ENCODE measurements around the gene HOXB3.
A peak's percentile ranks its signal among the peaks of the same experiment; 100 is the strongest.

Gene HOXB3

GRCh38 chr17:48556576-48557401, 33.3 kb downstream of the HOXB3 start:
- DNase-seq (ENCODE audit: low spot score): no peak

GRCh38 chr17:48556229-48556575, 33.8 kb downstream of the HOXB3 start:
- DNase-seq (ENCODE audit: low spot score): no peak

DNA sequence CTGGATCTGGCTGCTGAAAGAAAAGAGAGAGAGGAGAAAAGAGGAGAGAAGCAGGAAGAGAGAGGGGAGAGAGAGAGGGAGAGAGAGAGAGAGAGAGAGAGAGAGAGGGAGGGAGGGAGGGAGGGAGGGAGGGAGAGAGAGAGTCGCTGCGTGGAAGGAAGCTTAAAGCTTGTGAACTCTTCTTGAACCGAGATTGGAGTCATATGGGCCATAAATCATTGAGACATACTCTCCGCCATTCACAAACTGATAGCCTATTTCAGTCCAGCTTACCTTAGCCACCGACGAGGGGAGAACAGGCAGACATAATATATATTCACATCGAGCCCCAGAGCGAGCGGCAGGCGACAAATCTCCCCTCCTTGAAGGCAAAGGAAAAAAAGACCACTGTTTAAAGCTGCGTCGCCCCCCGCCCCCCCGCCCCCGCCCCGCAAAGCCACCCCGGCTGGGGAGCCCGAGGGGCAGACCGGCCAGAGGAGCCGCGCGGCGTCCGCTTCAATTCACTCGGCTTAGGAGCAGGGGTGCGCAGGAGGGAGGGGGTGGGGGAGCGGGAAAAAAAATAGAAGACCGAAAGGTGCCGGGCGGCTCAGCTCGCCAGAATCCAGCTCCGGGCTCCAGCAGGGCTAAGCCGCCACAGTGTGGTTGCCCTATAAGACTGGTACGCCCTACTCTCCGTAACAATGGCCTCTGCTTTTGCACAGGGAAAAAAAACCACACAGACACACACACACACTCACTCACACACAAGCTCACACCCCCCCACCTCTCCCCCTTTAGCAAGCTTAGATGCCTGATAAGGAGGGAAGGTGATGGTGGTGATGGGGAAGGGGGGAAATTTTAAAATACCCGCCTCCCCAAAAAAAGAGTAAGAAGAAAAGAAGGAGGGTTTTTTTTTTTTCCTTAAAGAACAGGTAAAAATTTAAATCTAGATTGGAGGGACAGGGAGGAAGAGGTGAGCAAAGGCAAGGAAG, 34.5 kb downstream of the HOXB3 start:
- peak; percentile 69 for DNase-seq (ENCODE audit: low spot score)

DNA sequence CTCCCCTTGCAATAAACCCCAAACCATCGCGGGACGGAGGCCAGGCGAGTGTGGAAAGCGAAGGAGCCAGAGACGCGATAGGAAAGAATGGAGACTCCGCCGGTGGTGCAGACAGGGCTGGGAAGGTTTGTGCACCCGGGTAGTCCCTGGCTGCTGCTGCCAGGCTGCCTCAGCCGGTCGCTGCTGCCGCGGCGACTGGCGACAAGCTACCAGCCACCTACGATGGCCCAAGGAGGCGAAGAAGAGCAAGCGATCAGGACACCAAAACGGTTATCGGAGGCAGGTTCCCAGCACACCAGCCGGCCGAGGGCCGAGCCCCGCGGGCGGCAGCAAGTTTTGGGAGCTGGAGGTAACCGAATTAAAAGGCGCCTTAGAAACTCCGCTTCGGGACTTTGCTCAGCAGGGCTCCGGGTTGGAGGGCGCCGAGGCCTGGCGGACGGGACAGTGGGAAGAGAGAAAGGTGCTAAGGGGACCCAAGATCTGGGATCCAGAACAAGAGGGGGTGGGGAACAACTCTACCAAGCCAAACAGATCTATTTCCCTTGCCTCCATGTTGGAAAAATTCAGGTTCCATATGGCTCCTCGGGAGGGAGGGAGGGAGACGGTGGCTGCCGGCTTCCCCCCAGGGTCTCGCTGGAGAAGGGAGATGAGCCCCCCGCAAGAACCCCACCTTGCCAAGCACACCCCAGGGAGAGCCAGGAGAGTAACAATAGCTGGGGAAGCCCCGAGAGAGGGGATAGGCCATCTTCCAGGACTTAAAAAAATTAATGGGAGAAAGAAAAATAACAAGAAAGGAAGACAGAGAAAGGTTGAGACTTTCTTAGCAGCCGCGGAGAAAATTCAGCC, 35.4 kb downstream of the HOXB3 start:
- no peak for DNase-seq (ENCODE audit: low spot score)

GRCh38 chr17:48553826-48554225, 36.2 kb downstream of the HOXB3 start:
- no peak for DNase-seq (ENCODE audit: low spot score)

DNA sequence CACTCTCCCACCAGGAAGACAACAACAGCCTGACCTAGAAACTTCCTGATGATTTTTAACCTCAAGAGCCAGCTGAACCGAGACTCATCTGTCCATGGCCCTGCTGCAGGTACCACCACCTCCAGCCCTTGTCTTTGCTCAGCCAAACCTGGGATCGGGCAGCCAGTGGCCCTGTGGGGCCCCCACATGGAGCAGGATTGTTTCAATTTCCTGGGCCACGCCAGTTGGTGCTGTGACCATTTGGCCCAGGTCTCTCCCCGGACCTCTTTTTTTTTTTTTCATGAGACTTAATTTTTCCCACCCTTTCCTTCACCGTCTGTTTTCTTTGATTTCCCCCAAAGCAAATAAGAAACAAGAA, 36.9 kb downstream of the HOXB3 start:
- no peak for DNase-seq (ENCODE audit: low spot score)

- no peak for DNase-seq (ENCODE audit: low spot score)
These were observed 37.4 kb downstream of the HOXB3 start for GRCh38 chr17:48552466-48553189.

GRCh38 chr17:48551596-48552465, 38.2 kb downstream of the HOXB3 start:
- no peak for DNase-seq (ENCODE audit: low spot score)

DNA sequence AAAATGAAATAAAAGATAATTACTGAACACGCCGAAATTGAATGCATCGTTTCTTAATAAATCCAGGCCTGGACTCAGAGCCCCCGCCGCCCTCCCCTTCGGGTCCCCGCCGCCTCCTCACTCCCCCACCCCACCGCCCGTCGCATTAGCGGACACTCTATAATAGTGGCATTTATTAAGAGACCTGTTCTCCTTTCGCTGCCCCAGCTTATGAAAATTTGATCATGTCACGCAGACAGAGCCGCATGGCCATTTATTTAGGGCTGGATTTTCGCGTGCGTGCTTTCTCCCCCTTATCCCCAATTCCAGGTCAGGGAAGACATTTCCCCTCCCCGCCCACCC, 38.9 kb downstream of the HOXB3 start:
- no peak for DNase-seq (ENCODE audit: low spot score)

DNA sequence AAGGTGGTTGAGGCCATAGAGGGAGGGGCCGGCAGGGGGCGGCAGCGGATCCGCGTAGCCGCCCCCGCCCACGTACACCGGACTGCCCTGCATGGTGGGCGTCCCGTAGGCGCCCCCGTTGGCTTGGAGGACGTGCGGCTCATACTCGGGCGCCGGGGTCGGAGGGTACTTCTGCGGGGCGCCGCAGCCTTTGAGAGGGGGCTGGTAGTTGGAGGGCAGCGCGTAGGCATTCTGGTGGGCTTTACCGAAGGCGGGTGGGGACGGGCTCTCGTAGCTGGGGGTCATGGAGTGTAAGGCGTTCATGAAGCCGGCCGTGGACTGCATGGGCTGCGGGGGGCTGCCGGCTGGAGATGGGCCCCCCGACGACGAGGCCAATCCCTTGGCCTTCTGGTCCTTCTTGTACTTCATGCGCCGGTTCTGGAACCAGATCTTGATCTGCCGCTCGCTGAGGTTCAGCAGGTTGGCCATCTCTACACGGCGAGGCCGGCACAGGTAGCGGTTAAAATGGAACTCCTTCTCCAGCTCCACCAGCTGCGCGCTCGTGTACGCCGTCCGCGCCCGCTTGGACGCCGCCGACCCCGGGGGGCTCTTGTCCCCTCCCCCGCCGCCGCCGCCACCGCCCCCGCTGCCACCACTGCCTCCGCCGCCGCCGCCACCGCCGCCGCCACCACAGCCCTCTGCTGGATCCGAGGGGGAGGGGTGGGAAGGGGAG, 39.4 kb downstream of the HOXB3 start:
- DNase-seq (ENCODE audit: low spot score): no peak

GRCh38 chr17:48549914-48550501, 40.0 kb downstream of the HOXB3 start:
- no peak for DNase-seq (ENCODE audit: low spot score)

GRCh38 chr17:48549281-48549630, 40.8 kb downstream of the HOXB3 start:
- DNase-seq (ENCODE audit: low spot score): no peak

GRCh38 chr17:48548523-48549280, 41.3 kb downstream of the HOXB3 start:
- DNase-seq (ENCODE audit: low spot score): no peak

DNA sequence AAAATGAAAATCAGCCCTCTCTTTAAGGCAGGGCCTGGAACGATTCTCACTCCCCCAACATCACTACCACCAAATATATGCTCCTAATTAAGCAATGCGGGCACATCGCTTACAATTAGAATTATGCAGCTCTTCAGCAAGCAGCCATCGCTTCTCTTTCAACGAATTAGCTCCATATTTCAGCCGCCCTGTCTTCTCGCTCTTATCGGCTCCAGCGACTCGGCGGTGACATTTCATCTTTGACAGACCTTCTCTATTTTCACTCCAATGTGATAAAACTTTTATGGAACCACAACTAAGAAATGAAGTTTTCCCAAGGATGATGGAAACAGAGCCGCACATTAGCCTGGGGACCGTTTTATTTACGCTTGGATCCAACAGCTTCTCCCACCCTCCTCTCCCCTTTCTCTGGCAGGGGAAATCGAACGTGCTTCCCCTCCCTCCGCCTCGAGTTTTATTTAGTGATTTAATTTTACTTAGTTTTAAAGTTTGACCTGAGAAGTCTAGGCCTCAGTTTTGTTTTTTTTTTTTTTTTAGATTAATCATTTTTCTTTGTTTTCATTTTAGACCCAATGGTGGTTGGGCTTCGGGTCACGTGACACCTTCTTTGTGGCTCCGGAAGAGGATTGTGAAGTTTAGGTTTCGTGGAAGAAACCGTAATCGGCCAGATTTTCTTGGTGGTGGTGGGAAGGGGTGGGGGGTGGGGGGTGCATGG, 42.1 kb downstream of the HOXB3 start:
- peak; percentile 62 for DNase-seq (ENCODE audit: low spot score)

DNA sequence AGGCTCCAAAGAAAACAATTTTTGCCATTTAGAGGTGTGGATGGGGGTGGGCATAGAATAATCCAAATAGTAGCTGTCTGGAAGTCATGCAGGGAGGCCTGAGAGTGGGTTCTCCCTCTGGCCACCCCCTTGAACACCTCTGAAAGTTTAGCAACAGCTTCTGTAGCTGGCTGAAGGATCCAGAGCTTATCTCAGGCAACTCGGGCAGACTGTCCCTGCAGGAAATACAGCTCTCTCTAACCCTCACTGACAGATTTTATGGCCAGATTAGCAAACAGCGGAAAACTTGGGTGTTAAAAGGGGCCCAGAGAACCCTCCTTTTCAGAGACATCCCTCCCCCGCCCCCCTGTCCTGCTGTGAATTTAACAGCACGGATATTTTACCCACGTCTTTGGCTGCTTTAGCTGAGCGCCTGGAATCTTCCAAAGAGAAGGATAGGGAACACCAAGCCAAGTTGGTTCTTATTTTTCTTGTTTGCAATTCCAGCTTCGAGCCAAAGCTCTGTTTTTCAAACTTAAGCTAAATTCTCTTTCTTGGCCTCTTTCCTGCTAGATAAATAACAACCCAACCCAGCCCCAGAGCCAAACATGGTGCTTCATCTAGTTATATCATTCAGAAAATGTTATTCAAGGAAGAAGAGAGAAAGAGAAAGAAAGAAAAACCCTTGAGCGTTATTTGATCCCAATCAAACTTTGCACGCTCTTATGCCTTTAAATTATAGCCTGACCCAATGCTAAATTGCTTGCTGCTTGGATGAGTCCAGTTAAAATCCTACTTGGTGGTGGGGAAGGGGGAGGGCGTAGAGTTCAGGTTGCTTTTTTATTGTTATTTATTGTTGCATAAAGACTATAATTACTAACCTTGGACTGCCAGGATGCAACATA, 42.9 kb downstream of the HOXB3 start:
- DNase-seq (ENCODE audit: low spot score): peak; percentile 52

DNA sequence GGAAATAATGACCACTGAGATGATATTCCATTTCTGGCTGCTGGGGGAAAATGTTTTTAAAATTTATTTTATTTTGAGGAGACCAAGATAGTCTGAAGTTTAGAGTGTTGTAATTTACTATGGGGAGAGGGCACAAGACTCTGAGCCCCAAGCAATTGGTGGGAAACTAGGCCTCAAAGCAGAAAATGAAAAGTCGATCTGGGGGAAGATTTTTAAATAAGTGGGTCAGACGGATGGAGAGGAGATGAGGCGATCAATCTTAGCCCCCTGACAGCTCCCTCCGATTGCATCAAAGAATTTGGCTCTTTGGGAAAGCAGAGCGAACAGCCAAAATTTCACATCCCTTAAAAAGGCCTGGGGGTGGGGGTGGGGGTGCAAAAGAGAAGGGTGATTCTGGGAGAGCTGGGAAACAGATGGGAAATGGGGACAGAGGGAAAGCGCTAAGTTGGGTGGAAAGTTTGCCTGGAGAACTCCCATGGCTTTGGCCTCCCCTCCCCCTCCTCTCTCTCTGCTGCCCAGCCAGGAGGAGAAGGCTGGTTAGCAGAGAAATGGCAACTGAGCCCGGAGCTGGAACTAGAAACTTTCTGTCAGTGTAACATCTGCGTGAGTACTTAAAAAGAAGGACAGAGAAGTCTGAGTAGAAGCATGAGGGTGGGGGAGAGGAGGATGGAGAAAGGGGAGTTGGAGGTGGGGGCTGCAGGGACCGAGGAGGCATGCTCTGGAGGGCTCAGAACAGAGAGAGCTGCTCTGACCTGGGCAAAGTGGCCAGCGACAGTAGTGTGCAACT, 43.7 kb downstream of the HOXB3 start:
- no peak for DNase-seq (ENCODE audit: low spot score)

- no peak for DNase-seq (ENCODE audit: low spot score)
These were observed 44.5 kb downstream of the HOXB3 start for GRCh38 chr17:48545539-48545938.

Data from GM03348 (cell line).